Endothelial cell of umbilical vein (primary cell): ENCODE data around the gene SLC10A1. TPM values are rescaled to one million over a fixed set of nuclear protein-coding genes. Genes with fewer than 3 reads are reported as not detected.

Source experiments
- BruUV-seq: library from RNA; stranded (reverse); fragments of 400-500 nt; replicated peaks from 2 replicates; lab custom pipeline; 2021; lab: Mats Ljungman, UMichigan
- CTCF ChIA-PET: fragments of 300-600, 350-600 bp; sonication (Branson Sonifier 250); formaldehyde crosslinking; loops from one replicate; lab custom pipeline; 2021; ENCODE audit warnings: antibody characterized with exemption, inconsistent platforms; lab: Charles Lee
- POLR2A ChIA-PET: fragments of 300-600, 350-600 bp; sonication (Branson Sonifier 250); formaldehyde crosslinking; loops from one replicate; lab custom pipeline; 2021; ENCODE audit warnings: antibody characterized with exemption, inconsistent platforms; lab: Charles Lee
- DNase-seq: peaks from one replicate; pipeline ENCODE4 v3.0.0-alpha.2; 2011; ENCODE audit warnings: low read depth, low spot score
- FAIRE-seq: peaks from 2 replicates; lab custom pipeline; 2011; peaks lifted over from hg19 to GRCh38; lab: Jason Lieb, UNC
- H2AFZ ChIP-seq: 2 replicates; pipeline ENCODE4 v1.6.0; 2012; ENCODE audit warnings: low read depth, low read length, control low read depth, inconsistent platforms
- H3K27ac ChIP-seq: 2 replicates; pipeline ENCODE4 v1.5.1; 2011; ENCODE audit warnings: low read depth, mild to moderate bottlenecking, control low read depth, low read length, moderate library complexity; ENCODE audit not compliant: insufficient read depth
- H3K27me3 ChIP-seq, 2 experiments: 2 replicates each; pipeline versions ENCODE4 v1.6.0 to v1.6.1; 2011; ENCODE audit warnings: low read length in 2 of 2, mixed read lengths in 1 of 2; ENCODE audit not compliant: control insufficient read depth in 2 of 2, insufficient read depth in 2 of 2
- H3K36me3 ChIP-seq, 2 experiments: 2 replicates in 1 of 2; 3 replicates in 1 of 2; pipeline ENCODE4 v1.5.1; 2011; ENCODE audit warnings: low read length in 2 of 2, mild to moderate bottlenecking in 1 of 2, moderate library complexity in 1 of 2; ENCODE audit not compliant: control insufficient read depth in 2 of 2, insufficient read depth in 2 of 2; ENCODE audit errors: extremely low read depth in 1 of 2
- H3K4me1 ChIP-seq: 3 replicates; pipeline ENCODE4 v1.5.1; 2011; ENCODE audit warnings: mild to moderate bottlenecking, low read length; ENCODE audit not compliant: control insufficient read depth, insufficient read depth; ENCODE audit errors: extremely low read depth
- H3K4me2 ChIP-seq: 2 replicates; pipeline ENCODE4 v1.6.1; 2011; ENCODE audit warnings: low read length, control low read depth, mixed read lengths; ENCODE audit not compliant: insufficient read depth
- H3K4me3 ChIP-seq, 3 experiments: fragments of 200-600 bp in 1 of 3; sonication (generic), shearing (Covaris generic) in 1 of 3; replicated peaks in 1 of 3; 2 replicates each; pipeline ENCODE4 v1.5.1; 2011 to 2016; ENCODE audit warnings: control low read depth in 3 of 3, low read length in 3 of 3, mild to moderate bottlenecking in 2 of 3, inconsistent platforms in 1 of 3, low read depth in 1 of 3, moderate library complexity in 1 of 3; ENCODE audit not compliant: insufficient read depth in 1 of 3
- H3K79me2 ChIP-seq: 2 replicates; pipeline ENCODE4 v1.6.0; 2012; ENCODE audit warnings: low read length, inconsistent platforms; ENCODE audit not compliant: control insufficient read depth, insufficient read depth
- H3K9ac ChIP-seq: replicated peaks from 2 replicates; pipeline ENCODE3; 2011; ENCODE audit warnings: low read length, control low read depth; ENCODE audit not compliant: insufficient read depth; ENCODE audit errors: extremely low read depth
- H3K9me1 ChIP-seq: replicated peaks from 3 replicates; pipeline ENCODE4 v1.6.0; 2011; ENCODE audit warnings: mild to moderate bottlenecking, low read length; ENCODE audit not compliant: control insufficient read depth, insufficient read depth; ENCODE audit errors: extremely low read depth
- H3K9me3 ChIP-seq: replicated peaks from 2 replicates; pipeline ENCODE4 v1.5.1; 2012; ENCODE audit warnings: low read length, inconsistent platforms; ENCODE audit not compliant: control insufficient read depth, insufficient read depth
- H4K20me1 ChIP-seq: replicated peaks from 2 replicates; pipeline ENCODE3; 2011; ENCODE audit warnings: mild to moderate bottlenecking, low read length; ENCODE audit not compliant: control insufficient read depth, insufficient read depth; ENCODE audit errors: extremely low read depth
- CTCF ChIP-seq, 2 donors: IDR thresholded peaks; 1 replicate in 1 of 2; 2 replicates in 1 of 2; pipeline ENCODE4 v1.5.1; 2011; ENCODE audit warnings: low read length in 2 of 2, mild to moderate bottlenecking in 2 of 2, moderate library complexity in 2 of 2, control low read depth in 1 of 2, inconsistent platforms in 1 of 2, low read depth in 1 of 2; ENCODE audit not compliant: insufficient read depth in 1 of 2; ENCODE audit errors: extremely low read depth in 1 of 2
- EZH2 ChIP-seq: IDR thresholded peaks from 2 replicates; pipeline ENCODE4 v1.6.1; 2012; ENCODE audit warnings: borderline replicate concordance, low read depth, mild to moderate bottlenecking, moderate library complexity, low read length, inconsistent platforms; ENCODE audit not compliant: severe bottlenecking
- FOS ChIP-seq: IDR thresholded peaks from 2 replicates; pipeline ENCODE4 v1.6.1; 2011; ENCODE audit warnings: mild to moderate bottlenecking, low read length, moderate library complexity, borderline replicate concordance; ENCODE audit not compliant: insufficient read depth
- GATA2 ChIP-seq: IDR thresholded peaks from 2 replicates; pipeline ENCODE4 v1.7.0; 2011; ENCODE audit warnings: low read depth, mild to moderate bottlenecking, moderate library complexity, mixed read lengths, low read length; ENCODE audit not compliant: insufficient read length, insufficient read depth
- JUN ChIP-seq: IDR thresholded peaks from 2 replicates; pipeline ENCODE4 v1.6.1; 2011; ENCODE audit warnings: borderline replicate concordance, low read depth; ENCODE audit not compliant: insufficient read length, insufficient read depth
- MAX ChIP-seq: IDR thresholded peaks from 2 replicates; pipeline ENCODE4 v1.6.1; 2011; ENCODE audit not compliant: insufficient read depth, insufficient read length
- MYC ChIP-seq: IDR thresholded peaks from one replicate; pipeline ENCODE4 v1.6.1; 2011; ENCODE audit warnings: mild to moderate bottlenecking, low read depth, low read length
- POLR2A ChIP-seq: IDR thresholded peaks from 2 replicates; pipeline ENCODE4 v1.6.1; 2012; ENCODE audit warnings: low read depth, mild to moderate bottlenecking, control low read depth, low read length
- POLR2AphosphoS5 ChIP-seq: IDR thresholded peaks from 2 replicates; pipeline ENCODE4 v1.6.1; 2012; ENCODE audit warnings: low read depth, mild to moderate bottlenecking, control low read depth, low read length, moderate library complexity; ENCODE audit not compliant: insufficient read depth
- dilution Hi-C: fragments of 300-500 bp; cut with MboI; formaldehyde crosslinking; loops from one replicate; pipeline ENCODE4 v1.15.0; 2019; ENCODE audit warnings: low sequenced_read_pairs; ENCODE audit not compliant: extremely low pct_ligation_motif_present
- intact Hi-C: fragments of 100-400 bp; cut with micrococcal nuclease; formaldehyde crosslinking; loops from one replicate; pipeline ENCODE4 v1.10.0; 2022
- polyA plus RNA-seq, 4 experiments: library from polyadenylated mRNA; depleted of rRNA in 3 of 4; stranded (reverse) in 3 of 4; unstranded in 1 of 4; fragments of >200 nt; gene quantifications; 2 replicates each; pipeline versions ENCODE4 v1.2.1 to v1.2.3, GENCODE V29; 2011 to 2012; ENCODE audit warnings: missing spikeins in 1 of 4
- total RNA-seq: library from RNA; stranded (reverse); gene quantifications from 2 replicates; pipeline ENCODE4 v1.2.3, GENCODE V29; 2021

The SLC10A1 gene
- total and polyA plus RNA-seq, 2 donors (not counting 3 experiments of a cell fraction or from before 2014, with no cell fraction given), result not detected

GRCh38 chr14:69780092-69780491 lies 16.9 kb downstream of the SLC10A1 start:
- Histone ChIP-seq H3K9me1 (no peaks in the 10 kb centered on the region), H3K4me3 (no peak overlapping the region), H3K9me3 (no peaks in the 10 kb centered on the region), H4K20me1 (peaks cover 5% of the 10 kb centered on the region), H3K79me2 (no peaks in the 10 kb centered on the region), H3K4me1 (no peaks in the 10 kb centered on the region), H3K4me2 (no peak overlapping the region), H3K36me3 (peaks cover 15 to 23% of the 10 kb centered on the region in 2 experiments), H3K27ac (no peak overlapping the region), H2AFZ (no peak overlapping the region), H3K27me3 (no peaks in the 10 kb centered on the region), H3K9ac (no peak overlapping the region)
- DNase-seq, result no peak
- intact Hi-C loops, result no loop called here
- TF ChIP-seq MAX (no peak), CTCF (IDR thresholded peaks at IDR 0.05; ENCODE audit: extremely low read depth in 1 of 2, insufficient read depth in 1 of 2, low read depth in 1 of 2, low read length in 2 of 2) (no peak)
- ChIA-PET POLR2A (interaction anchor here (0.9 kb wide), 1 partner anchor 13 kb away, joined by 3 read pairs; the partner anchor contains the start of gene SRSF5), CTCF (no interaction called here)
- dilution Hi-C loops, result no loop called here
- no TSS peak for BruUV-seq
- no peak for FAIRE-seq

- dilution Hi-C loops, result no loop called here
- Histone ChIP-seq H3K9ac (no peak overlapping the region), H3K79me2 (no peaks in the 10 kb centered on the region), H3K4me2 (no peak overlapping the region), H3K9me1 (no peaks in the 10 kb centered on the region), H3K9me3 (no peaks in the 10 kb centered on the region), H3K4me3 (no peak overlapping the region), H3K4me1 (no peaks in the 10 kb centered on the region), H3K27ac (no peak overlapping the region), H4K20me1 (peaks cover 5% of the 10 kb centered on the region), H3K27me3 (no peaks in the 10 kb centered on the region), H2AFZ (no peak overlapping the region), H3K36me3 (peaks cover 15 to 23% of the 10 kb centered on the region in 2 experiments)
- DNase-seq (no peak), FAIRE-seq (no peak)
- POLR2A ChIA-PET, result no interaction called here
- no TSS peak for BruUV-seq
- CTCF ChIA-PET, result no interaction called here
- TF ChIP-seq MYC (no peak), POLR2AphosphoS5 (no peak), POLR2A (no peak), FOS (no peak), CTCF (IDR thresholded peaks at IDR 0.05; ENCODE audit: extremely low read depth in 1 of 2, insufficient read depth in 1 of 2, low read depth in 1 of 2, low read length in 2 of 2) (no peak), MAX (no peak), JUN (no peak), EZH2 (no peak), GATA2 (no peak)
- intact Hi-C loops, result no loop called here
These were observed 18.0 kb downstream of the SLC10A1 start for GRCh38 chr14:69779088-69779487.
